Measurements from ENCODE around the gene GRK5.
"Not testable (repeated sequence)": the region's sequence is repeated elsewhere in the genome, so short reads cannot be mapped to it uniquely, and the experiment has no call there.

The GRK5 gene

DNA sequence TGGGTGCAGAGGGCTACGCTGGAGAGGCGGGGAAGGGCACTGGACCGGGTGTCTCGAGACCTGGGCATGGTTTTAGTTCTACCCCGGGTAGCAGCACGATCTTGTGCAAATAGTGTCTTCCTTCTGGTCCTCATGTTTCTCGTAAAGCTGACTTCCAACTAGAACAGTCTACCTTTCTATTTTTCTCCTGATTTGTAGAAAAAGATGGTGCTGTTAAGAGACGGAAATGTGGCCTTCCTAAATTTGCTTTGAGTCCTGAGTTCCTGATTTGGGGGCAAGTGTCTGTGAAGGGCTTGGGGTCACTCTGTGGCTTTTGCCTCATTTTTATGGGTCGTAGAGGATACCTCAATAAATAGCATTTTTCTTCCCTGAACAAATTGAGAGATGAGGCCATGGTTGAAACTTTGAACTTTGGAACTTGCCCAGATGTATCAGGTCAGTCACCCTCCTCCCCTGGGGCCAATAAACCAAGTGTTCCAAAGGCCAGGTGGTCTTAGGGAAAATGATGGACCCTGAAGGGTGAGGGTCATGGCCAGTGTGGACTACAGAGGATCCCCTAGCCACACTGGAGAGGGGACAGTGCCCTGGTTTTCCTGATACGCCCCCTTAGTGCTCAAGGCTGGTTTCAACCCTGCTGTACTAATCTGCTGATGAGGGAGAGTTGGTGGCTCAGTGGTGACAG is 45.2 kb downstream of the GRK5 start:
- DNase-seq: no peak

DNA sequence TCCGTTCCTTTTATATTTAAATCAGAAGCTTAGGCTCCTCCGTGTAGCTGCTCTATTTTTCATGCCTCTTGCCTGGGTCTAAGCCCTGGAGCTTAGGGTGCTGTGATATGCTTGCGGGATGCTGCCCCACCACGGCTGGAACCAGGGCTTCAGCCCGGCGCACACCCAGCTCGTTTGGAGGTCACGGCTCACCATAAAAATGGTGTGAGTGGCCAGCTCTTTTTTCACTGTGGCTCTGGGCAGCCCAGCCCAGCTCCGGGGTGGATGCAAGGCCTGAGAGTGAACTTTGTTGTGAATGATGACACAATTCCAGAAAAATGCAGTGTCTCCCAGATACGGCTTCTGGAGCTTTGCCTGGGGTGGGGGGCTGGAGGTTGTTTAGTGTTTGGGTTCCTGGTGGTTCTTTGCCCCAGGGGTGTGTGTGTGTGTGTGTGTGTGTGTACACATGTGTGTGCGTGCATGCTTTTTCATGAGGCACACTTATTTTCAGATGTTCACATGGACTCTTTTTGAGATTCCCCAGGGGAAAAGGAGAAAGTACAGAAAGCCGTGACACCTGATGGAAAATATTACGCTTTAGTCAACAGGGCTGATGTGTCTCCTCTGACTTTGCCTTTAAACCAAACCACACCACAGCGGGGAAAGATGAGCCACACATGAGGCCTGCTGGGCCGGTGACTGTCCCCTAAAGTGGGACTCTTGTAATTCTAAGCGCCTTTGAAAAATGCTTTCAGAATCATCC is 46.2 kb downstream of the GRK5 start:
- DNase-seq: no peak

DNA sequence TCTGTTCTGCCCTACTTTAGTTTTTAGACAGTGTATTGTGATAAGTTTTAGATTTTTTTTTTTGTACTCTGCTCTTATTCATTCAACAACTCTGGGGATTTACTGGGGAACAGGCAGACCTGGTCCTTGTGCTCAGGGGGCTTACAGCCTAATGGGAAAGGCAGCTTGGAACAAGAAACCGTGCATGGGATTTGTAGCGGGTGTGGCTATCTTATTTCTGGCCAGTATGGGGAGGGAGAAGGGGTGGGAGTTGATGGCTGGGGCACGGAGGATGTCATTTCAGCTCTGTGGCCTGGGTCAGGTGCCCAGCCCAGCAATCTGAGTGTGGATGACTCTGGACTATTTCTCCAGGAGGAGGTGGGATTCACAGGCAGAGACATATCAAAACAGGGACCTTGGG is 47.0 kb downstream of the GRK5 start:
- no peak for DNase-seq

DNA sequence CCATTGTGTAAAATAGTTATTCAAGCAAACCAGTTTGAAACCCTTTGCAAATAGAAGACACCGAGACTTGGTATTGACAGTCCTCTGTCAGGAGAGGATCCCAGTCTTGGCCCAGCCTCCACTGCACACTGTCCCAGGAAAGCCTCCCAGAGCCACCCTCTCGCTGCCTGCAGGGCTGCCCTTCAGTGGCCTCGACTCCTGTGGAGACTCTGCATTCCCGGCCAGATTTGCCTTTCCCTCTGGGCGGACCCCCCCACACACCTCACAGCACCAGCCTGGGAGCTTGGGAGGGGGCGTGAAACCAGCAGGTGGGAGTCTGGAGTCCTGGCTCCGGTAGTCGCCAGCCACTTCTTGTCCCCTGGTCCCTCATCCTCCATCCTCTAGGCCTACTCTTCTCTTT is 48.7 kb downstream of the GRK5 start:
- DNase-seq: no peak

DNA sequence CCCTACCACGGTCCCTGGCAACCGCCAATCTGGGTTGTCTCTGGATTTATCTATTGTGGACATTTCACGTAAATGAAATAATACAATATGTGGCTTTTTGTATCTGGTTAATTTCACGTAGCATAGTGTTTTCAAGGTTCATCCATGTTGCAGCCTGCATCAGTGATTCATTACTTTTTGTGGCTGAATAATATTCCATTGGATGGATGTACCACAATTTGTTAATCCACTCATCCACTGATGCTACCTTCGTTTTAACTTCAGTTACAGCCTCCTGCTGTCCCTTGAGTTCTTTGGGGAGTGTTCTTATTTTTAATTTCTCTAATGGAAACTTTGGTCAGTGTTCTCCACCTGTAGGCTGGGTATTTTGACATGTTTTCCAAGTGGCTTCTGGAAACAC is 49.5 kb downstream of the GRK5 start:
- DNase-seq: no peak

DNA sequence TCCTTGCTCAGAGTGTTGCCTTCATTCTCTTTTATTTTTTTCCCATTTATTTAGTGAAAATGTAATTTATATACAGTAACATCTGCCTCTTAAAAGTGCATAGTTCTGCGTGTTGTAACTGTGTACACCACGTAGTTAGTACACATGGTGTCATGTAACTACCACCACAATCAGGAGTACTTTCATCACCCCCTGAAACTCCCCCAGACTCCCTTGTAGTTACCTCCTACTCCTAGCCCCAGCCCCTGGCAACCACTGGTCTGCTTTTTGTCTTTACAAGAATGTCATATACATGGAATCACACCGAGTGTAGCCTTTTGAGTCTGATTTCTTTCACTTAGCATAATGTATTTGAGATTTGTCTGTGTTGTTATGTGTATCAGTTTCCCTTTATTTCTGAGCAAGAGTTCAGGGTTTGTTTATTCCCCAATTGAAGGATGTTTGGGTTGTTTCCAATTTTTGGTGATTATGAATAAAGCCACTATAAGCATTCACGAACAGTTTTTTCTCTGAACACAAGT is 50.6 kb downstream of the GRK5 start:
- DNase-seq: no peak

DNA sequence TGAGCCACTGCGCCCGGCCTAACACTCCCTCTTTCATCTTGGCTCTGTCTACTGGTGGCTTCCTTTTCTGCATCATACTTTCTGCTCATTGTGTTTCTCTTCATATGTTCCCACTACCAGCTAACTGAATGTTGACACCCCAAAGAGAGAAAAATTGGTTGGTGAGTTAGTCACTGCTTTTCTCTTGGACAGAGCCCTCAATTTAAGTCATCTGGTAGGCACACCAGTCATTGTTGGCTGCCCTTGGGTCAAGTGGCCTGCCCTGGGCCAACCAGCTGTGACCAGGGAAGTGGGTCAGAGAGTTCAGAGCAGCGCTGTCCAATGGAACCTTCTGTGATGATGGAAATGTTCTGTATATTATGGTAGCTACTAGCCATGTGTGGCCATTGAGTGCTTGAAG is 52.0 kb downstream of the GRK5 start:
- DNase-seq: no peak

DNA sequence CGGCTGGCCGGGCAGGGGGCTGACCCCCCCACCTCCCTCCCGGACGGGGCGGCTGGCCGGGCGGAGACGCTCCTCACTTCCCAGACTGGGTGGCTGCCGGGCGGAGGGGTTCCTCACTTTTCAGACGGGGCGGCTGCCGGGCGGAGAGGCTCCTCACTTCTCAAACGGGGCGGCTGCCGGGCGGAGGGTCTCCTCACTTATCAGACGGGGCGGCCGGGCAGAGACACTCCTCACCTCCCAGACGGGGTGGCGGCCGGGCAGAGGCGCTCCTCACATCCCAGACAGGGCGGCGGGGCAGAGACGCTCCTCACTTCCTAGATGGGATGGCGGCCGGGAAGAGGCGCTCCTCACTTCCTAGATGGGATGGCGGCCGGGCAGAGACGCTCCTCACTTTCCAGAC is 53.6 kb downstream of the GRK5 start:
- not testable (repeated sequence) for DNase-seq

DNA sequence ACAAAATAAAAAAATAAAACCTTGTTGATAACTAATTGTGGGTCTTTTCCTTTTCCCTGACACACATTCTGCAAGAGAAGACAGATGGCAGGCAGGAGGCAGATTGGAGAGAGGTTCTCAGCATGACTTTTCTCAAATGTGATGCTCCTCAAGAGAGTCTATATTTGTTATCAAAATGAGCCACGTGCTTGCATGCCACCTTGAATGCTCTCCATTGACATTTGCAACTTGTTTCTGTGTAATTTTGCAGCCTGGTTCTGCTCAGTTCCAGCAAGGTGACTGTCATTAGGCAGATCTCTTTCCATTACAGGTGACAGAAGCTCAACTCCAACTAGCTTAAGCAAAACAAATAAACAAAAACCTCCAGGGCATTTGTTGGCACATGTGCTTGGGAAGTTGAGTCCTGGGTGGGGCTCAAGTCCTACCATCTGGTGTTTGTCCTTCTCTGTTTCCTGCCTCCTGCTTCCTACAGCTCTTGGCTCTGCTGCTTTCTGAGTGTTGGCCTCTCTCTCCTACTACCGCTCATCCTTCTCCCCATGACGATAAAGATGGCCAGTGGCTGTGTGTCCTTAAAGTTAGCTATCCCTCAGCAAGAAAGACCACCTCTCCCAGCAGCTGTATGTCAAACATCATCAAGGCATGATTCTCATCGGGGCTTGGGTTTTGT is 56.7 kb downstream of the GRK5 start:
- DNase-seq: no peak

DNA sequence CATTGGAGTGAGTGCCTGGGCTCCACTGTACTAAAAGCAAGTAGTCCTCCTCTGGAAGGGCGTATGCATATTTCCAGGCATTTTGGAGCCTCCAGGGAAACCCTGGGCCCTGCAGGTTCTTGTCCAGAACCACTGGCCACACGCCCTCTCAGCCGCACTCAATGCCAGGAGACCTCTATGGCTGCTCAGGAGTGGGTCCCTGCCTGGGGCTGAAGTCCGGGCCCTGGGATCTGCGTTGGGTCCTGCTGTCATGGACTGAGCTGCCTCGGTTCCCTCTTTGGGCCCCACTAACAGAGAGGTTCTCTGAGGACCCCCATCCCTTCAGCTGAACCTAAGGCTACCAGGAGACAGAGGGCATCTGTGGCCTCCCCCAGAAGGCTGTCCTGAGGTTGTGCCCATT is 58.3 kb downstream of the GRK5 start:
- DNase-seq: no peak

DNA sequence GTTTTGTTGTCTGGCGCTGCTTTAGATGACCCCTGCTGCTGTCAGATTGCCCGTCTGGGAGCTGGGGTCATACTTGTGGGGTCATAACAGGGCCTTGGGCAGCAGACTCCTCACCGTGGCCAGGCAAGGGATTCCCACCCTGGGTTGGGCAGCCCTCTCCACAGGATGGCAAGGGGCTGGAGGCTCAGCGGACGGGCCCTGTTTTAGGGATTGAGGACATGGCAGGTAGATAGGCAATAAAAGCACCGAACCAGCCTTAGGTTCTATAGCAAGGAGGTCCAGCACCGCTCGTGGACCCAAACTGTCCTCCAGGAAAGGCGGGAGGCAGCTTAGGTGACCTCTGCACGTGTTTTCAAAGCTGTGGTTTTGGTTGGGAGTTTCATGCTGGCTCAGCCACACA is 60.0 kb downstream of the GRK5 start:
- DNase-seq: no peak

DNA sequence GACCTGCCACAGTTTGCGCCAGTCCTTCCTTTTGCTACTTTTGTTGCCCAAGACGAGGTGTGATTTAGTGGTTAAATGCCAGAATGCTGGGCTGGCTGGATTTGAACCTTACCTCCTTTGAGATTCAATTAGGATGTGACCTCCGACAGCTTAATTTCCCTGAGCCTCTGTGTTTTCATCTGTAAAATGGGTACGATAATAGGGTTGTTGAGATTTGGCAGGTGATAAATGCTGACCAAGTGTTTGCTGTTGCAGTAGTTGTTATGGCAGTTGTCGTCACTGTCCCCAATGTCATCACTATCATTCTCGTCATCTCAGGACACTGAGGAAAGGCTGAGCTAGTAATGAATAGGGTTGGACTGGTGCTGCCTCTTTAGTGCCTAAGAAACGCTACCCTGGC is 61.1 kb downstream of the GRK5 start:
- DNase-seq: no peak

DNA sequence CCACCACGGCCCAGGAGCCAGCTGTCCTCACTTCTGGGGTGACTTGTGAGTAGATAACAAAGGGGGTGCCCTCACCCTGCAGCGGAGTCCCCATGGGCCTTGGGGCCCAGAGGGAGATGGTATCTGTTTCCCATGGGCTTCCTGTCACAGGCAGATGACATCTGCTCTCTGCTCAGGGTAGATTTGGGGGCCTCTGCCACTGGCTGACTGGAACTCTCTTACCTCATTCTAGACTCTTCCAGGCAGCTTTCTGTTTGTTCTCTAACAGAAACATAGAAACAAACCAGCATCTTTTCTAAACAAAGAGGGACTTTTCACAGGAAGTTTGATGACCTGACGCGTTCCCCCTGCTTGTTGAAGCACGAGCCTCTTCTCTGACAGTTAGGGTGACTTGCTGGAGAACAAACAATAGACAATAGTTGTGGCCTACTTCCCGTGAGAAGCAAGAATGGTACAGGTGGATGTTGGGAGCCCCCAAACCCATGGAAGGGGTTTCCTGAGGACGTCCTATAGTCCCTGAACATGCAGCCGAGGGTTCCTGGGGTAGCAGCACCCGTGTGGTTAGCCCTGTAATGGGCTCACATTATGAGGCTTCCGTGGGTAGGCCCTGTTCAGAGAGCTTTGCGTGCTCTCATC is 61.6 kb downstream of the GRK5 start:
- DNase-seq: no peak

DNA sequence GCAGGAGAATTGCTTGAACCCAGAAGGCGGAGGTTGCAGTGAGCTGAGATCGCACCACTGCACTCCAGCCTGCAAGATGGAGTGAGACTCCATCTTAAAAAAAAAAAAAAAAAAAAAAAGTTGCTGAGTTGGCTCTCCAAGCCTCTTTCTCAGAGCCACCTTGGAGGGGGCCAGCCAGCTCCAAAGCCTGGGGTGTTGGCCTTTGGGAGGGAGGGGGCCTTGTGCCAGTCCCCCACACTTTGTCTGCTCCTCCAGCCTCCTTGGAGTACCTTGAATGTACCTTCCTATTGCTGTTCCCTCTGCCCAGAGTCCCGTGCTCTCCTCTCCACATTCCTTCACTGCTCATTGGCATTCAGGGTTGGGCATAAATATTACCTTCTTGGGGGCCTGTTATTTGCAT is 62.4 kb downstream of the GRK5 start:
- no peak for DNase-seq

DNA sequence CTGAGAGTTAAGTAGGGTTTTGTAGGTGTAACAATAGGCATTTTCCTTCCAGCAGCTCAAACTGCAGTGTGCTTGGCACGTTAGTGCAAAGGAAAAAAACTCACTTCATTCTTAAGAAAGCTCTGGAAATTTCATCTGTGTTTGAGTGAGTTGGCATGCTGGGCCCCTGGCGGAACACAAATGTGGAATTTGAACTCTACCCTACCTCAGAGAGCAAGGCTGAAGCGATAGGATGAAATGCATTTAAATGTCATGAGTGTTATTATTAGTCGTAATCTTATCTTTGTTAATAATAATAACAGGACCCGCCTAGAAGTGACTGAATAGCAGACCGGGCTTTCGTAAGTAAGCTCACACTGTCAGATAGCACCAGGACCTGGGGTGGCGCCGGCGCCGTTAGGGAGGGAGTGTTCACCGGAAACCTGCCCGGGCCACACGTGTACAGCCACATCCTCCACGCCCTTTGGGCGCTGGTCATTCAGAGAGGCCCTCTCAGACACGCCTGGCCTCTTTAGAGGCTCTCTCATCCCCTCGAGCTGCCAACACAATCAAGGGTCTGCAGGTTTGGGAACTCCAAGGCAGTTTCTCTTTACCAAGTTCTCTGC is 63.5 kb downstream of the GRK5 start:
- no peak for DNase-seq

DNA sequence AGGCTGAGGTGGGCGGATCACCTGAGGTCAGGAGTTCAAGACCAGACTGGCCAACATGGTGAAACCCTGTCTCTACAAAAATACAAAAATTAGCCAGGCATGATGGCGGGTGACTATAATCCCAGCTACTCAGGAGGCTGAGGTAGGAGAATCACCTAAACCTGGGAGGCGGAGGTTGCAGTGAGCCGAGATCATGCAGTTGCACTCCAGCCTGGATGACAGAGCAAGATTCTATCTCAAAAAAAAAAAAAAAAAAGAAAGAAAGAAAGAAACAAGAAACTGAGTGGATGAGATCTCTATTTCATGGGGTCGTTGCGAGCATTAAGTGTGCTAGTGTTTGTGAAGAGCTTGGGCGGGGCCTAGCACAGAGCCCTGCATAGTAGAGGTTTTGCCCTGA is 65.0 kb downstream of the GRK5 start:
- DNase-seq: not testable (repeated sequence)

DNA sequence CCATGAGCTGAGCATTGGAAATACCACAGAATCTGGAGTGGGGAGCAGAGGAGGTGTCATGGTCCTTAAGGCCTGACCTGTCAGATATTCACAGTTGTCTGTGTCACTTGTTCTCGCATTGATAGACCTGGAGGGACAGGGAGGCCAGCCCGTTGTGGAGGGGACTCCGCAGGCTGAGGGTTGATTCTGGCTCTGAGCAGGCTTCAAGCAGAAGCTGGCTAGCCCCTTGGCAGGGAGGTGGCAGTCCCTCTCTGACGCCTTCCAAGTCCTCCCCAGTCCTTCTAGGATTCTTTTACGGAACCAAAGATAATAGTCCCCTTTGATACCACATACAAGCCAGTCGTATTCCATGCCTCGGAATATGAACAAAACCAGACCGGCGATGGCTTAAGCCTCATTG is 65.4 kb downstream of the GRK5 start:
- no peak for DNase-seq

DNA sequence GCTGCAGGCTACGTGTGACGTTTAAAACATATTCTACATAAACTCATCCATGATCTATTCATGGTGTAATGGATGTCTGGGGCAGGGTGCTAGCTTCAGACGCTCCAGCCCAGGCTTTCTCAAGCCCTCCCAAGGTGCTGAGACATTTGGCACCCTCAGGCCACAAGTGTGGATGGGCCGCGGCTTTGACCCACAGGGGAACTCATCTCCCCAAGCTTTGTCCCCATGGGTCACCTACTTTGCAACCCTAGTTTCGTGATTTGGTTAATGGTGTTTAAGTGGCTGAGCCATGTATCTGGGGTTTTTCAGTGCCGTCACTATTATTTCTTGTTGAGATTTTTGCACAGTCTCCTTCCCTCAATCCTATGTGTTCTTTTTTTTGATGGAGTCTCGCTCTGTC is 66.0 kb downstream of the GRK5 start:
- no peak for DNase-seq

DNA sequence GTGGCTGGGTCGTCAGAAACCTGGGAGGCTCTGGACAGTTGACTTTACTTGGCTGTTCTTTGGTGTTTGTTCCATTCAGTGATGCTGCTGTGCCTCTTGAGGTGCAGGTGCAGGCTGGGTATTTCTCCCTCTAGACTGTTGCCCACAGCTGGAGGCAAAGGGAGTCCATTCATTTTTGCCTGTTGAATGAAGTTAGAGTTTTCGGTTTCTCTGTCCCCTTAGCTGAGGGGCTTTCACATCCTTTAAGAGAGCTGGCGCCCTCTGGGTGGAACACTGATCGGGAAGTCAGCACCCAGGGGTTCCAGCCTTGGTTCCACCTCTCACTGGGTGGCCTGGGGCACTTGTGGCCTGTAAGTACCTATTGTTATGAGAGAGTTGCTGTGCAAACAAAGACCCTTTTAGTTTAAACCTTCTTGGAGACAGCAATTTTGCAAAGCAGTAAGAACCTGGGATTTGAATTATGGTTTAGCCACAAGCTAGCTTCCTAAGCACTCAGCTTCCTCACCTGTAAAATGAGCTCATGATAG is 67.2 kb downstream of the GRK5 start:
- DNase-seq: no peak

DNA sequence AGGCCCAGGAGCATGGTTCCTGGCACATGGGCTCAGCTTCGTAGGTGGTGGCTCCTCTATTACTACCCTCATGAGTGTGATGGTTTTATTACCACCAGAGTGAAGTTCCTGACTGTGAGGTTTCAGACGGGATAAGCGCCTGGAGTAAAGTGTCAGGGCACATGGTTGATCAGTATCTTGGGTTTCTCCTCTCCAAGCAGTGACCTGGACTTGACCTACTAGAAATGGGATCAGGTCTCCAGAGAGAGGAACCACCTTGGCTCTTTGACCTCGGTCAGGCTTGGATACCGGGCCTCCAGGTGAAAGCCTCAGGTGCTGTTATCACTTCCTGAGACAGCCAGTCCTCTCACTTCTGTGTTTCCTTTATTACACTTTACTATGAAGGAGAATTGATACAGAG is 67.7 kb downstream of the GRK5 start:
- DNase-seq: no peak

DNA sequence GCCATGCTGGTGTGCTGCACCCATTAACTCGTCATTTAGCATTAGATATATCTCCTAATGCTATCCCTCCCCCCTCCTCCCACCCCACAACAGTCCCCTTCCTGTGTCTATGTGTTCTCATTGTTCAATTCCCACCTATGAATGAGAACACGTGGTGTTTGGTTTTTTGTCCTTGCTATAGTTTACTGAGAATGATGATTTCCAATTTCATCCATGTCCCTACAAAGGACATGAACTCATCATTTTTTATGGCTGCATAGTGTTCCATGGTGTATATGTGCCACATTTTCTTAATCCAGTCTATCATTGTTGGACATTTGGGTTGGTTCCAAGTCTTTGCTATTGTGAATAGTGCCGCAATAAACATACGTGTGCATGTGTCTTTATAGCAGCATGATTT is 68.8 kb downstream of the GRK5 start:
- not testable (repeated sequence) for DNase-seq

DNA sequence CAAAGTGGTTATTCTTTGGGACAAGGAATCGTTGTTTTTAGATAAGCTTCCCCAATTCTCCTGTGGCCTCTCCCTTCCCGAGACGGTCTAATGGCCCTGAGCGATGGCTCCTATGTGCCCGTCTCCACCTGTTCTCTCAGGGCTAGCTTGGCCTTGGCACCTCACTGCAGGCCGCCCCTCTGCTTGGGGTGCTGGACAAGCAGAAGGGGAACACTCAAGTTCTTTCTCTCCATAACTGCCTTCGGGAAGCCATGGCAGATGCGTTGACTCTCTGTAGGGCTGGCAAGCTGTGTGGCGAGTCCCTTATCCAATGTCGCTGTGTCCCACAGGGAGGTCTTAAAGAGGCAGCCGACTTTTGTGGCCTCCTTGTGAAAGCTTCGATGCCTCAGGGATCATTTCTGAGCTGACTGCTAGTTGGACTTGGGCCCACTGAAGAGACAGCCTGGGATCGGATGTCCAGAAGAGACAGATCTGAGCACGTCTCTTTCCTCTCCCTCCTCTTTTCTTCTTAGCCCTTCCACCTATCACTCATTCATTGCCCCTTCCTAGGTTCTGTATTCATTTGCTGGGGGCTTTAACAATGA is 70.8 kb downstream of the GRK5 start:
- no peak for DNase-seq

DNA sequence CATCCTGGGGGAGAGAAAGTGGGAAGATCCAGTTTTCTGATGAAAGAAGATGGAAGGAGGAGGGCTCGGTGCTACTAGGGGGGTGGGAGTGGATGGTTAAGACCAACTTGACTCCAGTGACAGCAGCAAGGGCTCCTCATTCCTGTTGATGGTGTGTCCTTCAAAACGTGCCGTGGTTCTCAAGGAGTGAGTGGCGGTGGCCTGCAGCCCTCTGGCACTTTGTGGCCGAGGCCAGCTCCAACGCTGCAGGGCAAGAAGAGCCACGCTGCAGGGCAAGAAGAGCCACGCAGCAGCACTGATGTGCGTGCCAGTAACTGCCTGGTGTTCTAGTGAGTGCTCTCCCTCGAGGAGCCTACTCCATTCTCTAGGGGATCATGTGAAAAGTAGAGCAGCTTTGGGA is 72.1 kb downstream of the GRK5 start:
- no peak for DNase-seq

Data from NCI-H1092 treated with DMSO at 0.1 percent for 48 hours (cell line).